ENCODE measurements around the gene ITGB8.

ITGB8 gene

GRCh38 chr7:20431146-20431545 is 100.4 kb downstream of the ITGB8 start:
- no peak for DNase-seq (ENCODE audit: low spot score)

GRCh38 chr7:20432071-20432470 is 101.4 kb downstream of the ITGB8 start:
- no peak for DNase-seq (ENCODE audit: low spot score)

GRCh38 chr7:20435305-20435704 is 104.6 kb downstream of the ITGB8 start:
- no peak for DNase-seq (ENCODE audit: low spot score)

GRCh38 chr7:20438248-20438647 is 107.5 kb downstream of the ITGB8 start:
- no peak for DNase-seq (ENCODE audit: low spot score)

- peak; percentile 41 for DNase-seq (ENCODE audit: low spot score)
Measured at GRCh38 chr7:20438694-20439376, 108.1 kb downstream of the ITGB8 start.

- DNase-seq (ENCODE audit: low spot score): no peak
Measured at GRCh38 chr7:20439416-20440185, 108.9 kb downstream of the ITGB8 start.

- DNase-seq (ENCODE audit: low spot score): peak; percentile 26
Measured at GRCh38 chr7:20440472-20441105, 109.9 kb downstream of the ITGB8 start.

- no peak for DNase-seq (ENCODE audit: low spot score)
Measured at GRCh38 chr7:20441346-20441745, 110.6 kb downstream of the ITGB8 start.

GRCh38 chr7:20441991-20442441 is 111.3 kb downstream of the ITGB8 start:
- DNase-seq (ENCODE audit: low spot score): no peak

GRCh38 chr7:20442951-20443350 is 112.3 kb downstream of the ITGB8 start:
- no peak for DNase-seq (ENCODE audit: low spot score)

- no peak for DNase-seq (ENCODE audit: low spot score)
Measured at GRCh38 chr7:20444030-20444800, 113.5 kb downstream of the ITGB8 start.

- DNase-seq (ENCODE audit: low spot score): no peak
Measured at GRCh38 chr7:20447021-20447650, 116.4 kb downstream of the ITGB8 start.

GRCh38 chr7:20449176-20449575 is 118.5 kb downstream of the ITGB8 start:
- DNase-seq (ENCODE audit: low spot score): no peak

- DNase-seq (ENCODE audit: low spot score): no peak
Measured at GRCh38 chr7:20450536-20450935, 119.8 kb downstream of the ITGB8 start.

GRCh38 chr7:20454202-20454601 is 123.5 kb downstream of the ITGB8 start:
- DNase-seq (ENCODE audit: low spot score): no peak

- DNase-seq (ENCODE audit: low spot score): no peak
Measured at GRCh38 chr7:20456701-20457100, 126.0 kb downstream of the ITGB8 start.

GRCh38 chr7:20458521-20458920 is 127.8 kb downstream of the ITGB8 start:
- no peak for DNase-seq (ENCODE audit: low spot score)

- no peak for DNase-seq (ENCODE audit: low spot score)
Measured at GRCh38 chr7:20459419-20459818, 128.7 kb downstream of the ITGB8 start.

GRCh38 chr7:20464891-20465290 is 134.2 kb downstream of the ITGB8 start:
- DNase-seq (ENCODE audit: low spot score): no peak
